HepG2 (cell line): Measurements from ENCODE around the gene ANXA11. TPM values are rescaled to one million over a fixed set of nuclear protein-coding genes. Genes with fewer than 3 reads are reported as not detected.

ENCODE experiments used
- ATAC-seq: fragments of 200-7000 bp; cut with Tn5 transposase; 3 replicates; pipeline ENCODE4 v1.9.1; 2020; ENCODE audit warnings: mild to moderate bottlenecking, moderate library complexity
- BruUV-seq: library from RNA; stranded (reverse); fragments of 400-500 nt; replicated peaks from 2 replicates; lab custom pipeline; 2021; lab: Mats Ljungman, UMichigan
- CTCF ChIA-PET: fragments of 300-600 bp; formaldehyde crosslinking; extraction: SDS; loops from one replicate; lab custom pipeline; 2021; ENCODE audit warnings: low total read pairs, inconsistent platforms, low intra/inter-chr PET ratio; lab: Yijun Ruan, JAX
- POLR2A ChIA-PET: fragments of 350-600 bp; sonication (Branson Sonifier 250); formaldehyde crosslinking; loops from one replicate; lab custom pipeline; 2020; ENCODE audit warnings: antibody characterized with exemption, inconsistent platforms; lab: Yijun Ruan, JAX
- DNase-seq: peaks from one replicate; pipeline ENCODE4 v3.0.0-alpha.2; 2015; ENCODE audit warnings: low spot score
- FAIRE-seq: peaks from 3 replicates; lab custom pipeline; 2011; peaks lifted over from hg19 to GRCh38; lab: Jason Lieb, UNC
- H2AFZ ChIP-seq: one replicate; pipeline ENCODE4 v1.6.1; 2011; ENCODE audit warnings: low read length, inconsistent platforms
- H3K27ac ChIP-seq: fragments of 300-600 bp; 3 replicates; pipeline ENCODE4 v1.8.0; 2011; ENCODE audit warnings: mixed run types, mild to moderate bottlenecking, mixed read lengths, low read length, inconsistent platforms; ENCODE audit not compliant: insufficient read depth; ENCODE audit errors: extremely low read length
- H3K27me3 ChIP-seq, 2 experiments: fragments of 200-600 bp in 1 of 2; 2 replicates in 1 of 2; 3 replicates in 1 of 2; pipeline versions ENCODE4 v1.6.0 to v1.8.0; 2011; ENCODE audit warnings: low read length in 2 of 2, mild to moderate bottlenecking in 2 of 2, moderate library complexity in 2 of 2, inconsistent platforms in 1 of 2; ENCODE audit not compliant: insufficient read depth in 2 of 2, control insufficient read depth in 1 of 2
- H3K36me3 ChIP-seq, 2 experiments: fragments of 200-600 bp in 1 of 2; replicated peaks in 1 of 2; 2 replicates in 1 of 2; 3 replicates in 1 of 2; pipeline versions ENCODE4 v1.5.1 to v1.8.0; 2011; ENCODE audit warnings: low read length in 2 of 2, inconsistent platforms in 1 of 2; ENCODE audit not compliant: insufficient read depth in 2 of 2, control insufficient read depth in 1 of 2
- H3K4me1 ChIP-seq: 2 replicates; pipeline ENCODE4 v1.5.1; 2012; ENCODE audit warnings: low read length, inconsistent platforms; ENCODE audit not compliant: insufficient read depth
- H3K4me2 ChIP-seq: 2 replicates; pipeline ENCODE4 v1.6.0; 2011; ENCODE audit warnings: low read depth, low read length, inconsistent platforms
- H3K4me3 ChIP-seq, 3 experiments: fragments of 200-600 bp in 1 of 3; sonication (generic), shearing (Covaris generic) in 1 of 3; replicated peaks in 1 of 3; 2 replicates each; pipeline ENCODE4 v1.5.1; 2011 to 2016; ENCODE audit warnings: low read length in 3 of 3, inconsistent platforms in 2 of 3, low read depth in 2 of 3, mild to moderate bottlenecking in 2 of 3, control low read depth in 1 of 3, mixed read lengths in 1 of 3; ENCODE audit not compliant: insufficient read depth in 1 of 3
- H3K79me2 ChIP-seq: one replicate; pipeline ENCODE4 v1.6.1; 2011; ENCODE audit warnings: low read length, inconsistent platforms; ENCODE audit not compliant: insufficient read depth
- H3K9ac ChIP-seq: 2 replicates; pipeline ENCODE4 v1.6.0; 2011; ENCODE audit warnings: mild to moderate bottlenecking, low read depth, low read length, inconsistent platforms; ENCODE audit not compliant: insufficient read depth
- H3K9me3 ChIP-seq: 2 replicates; pipeline ENCODE4 v1.5.1; 2012; ENCODE audit warnings: mild to moderate bottlenecking, low read length
- H4K20me1 ChIP-seq: 2 replicates; pipeline ENCODE4 v1.6.0; 2011; ENCODE audit warnings: inconsistent platforms, mild to moderate bottlenecking, low read length, moderate library complexity; ENCODE audit not compliant: insufficient read depth
- MIXL1 ChIP-seq: IDR thresholded peaks from 2 replicates; pipeline ENCODE4 v1.6.1; 2016
- NFE2 ChIP-seq: sonication (generic); formaldehyde crosslinking; IDR thresholded peaks from 2 replicates; pipeline ENCODE4 v1.4.0; 2020; ENCODE audit warnings: missing genetic modification reagents
- NFIC ChIP-seq: IDR thresholded peaks from 2 replicates; pipeline ENCODE4 v1.6.1; 2012; ENCODE audit warnings: mild to moderate bottlenecking, low read length, inconsistent platforms
- SOX13 ChIP-seq, 3 experiments: fragments of 450-650 bp in 1 of 3; sonication (generic) in 1 of 3; formaldehyde crosslinking in 1 of 3; IDR thresholded peaks in 2 of 3; conservative IDR thresholded peaks in 1 of 3; 2 replicates each; pipeline versions ENCODE4 v1.5.0 to v1.6.1; 2016 to 2020; ENCODE audit warnings: antibody characterized with exemption in 1 of 3, mild to moderate bottlenecking in 1 of 3, missing compliant biosample characterization in 1 of 3, missing genetic modification reagents in 1 of 3, moderate library complexity in 1 of 3
- ZNF841 ChIP-seq: sonication (generic); formaldehyde crosslinking; IDR thresholded peaks from 2 replicates; pipeline ENCODE4 v1.8.1; 2023; ENCODE audit warnings: missing genetic modification reagents, borderline replicate concordance
- WGBS: methylation state at CpG from one replicate; pipeline ENCODE4 v1.1.6; 2017; ENCODE audit warnings: low lambda C conversion rate; 5-methylcytosine and 5-hydroxymethylcytosine counted together
- in situ Hi-C: cut with HindIII; loops from 2 replicates; pipeline ENCODE4 v1.10.0; 2017; ENCODE audit warnings: low pct_unique_long_range_greater_than_20kb; ENCODE audit not compliant: extremely low pct_ligation_motif_present
- intact Hi-C: fragments of 100-400 bp; cut with micrococcal nuclease; formaldehyde crosslinking; loops from one replicate; pipeline ENCODE4 v1.10.0; 2022; ENCODE audit not compliant: unreplicated experiment
- polyA plus RNA-seq, 8 experiments: library from polyadenylated mRNA; depleted of rRNA in 3 of 8; stranded (reverse) in 7 of 8; unstranded in 1 of 8; fragments of >200 nt; fragmentation: Illumina TruSeq in 4 of 8; extraction: Trizol in 4 of 8; gene quantifications; 2 replicates each; pipeline versions ENCODE4 v1.2.1 to v1.2.3, GENCODE V29; 2011 to 2016; ENCODE audit warnings: low read depth in 4 of 8, missing spikeins in 1 of 8, mixed read lengths in 1 of 8; ENCODE audit not compliant: insufficient read depth in 1 of 8
- total RNA-seq, 5 experiments: library from RNA; depleted of rRNA; stranded (reverse); fragments of >200 nt; fragmentation: Illumina TruSeq; extraction: Trizol; gene quantifications; 2 replicates each; pipeline ENCODE4 v1.2.3, GENCODE V29; 2016; ENCODE audit warnings: low read depth in 1 of 5
- TF ChIP-seq, protein P1 (sequence below): sonication (generic); formaldehyde crosslinking; IDR thresholded peaks from 2 replicates; pipeline ENCODE4 v1.4.0; 2020; ENCODE audit warnings: missing genetic modification reagents, borderline replicate concordance
- TF ChIP-seq, protein P2 (sequence below), 2 experiments: sonication (generic) in 1 of 2; formaldehyde crosslinking in 1 of 2; IDR thresholded peaks; 2 replicates each; pipeline versions ENCODE4 v1.6.1 to v1.9.0; 2014 to 2022; ENCODE audit warnings: antibody characterized with exemption in 1 of 2, borderline replicate concordance in 1 of 2, inconsistent platforms in 1 of 2, low read depth in 1 of 2, missing genetic modification reagents in 1 of 2

The ANXA11 gene
- total and polyA plus RNA-seq, 2 of the 13 experiments (the other 11 are each of a cell fraction or from before 2014, with no cell fraction given): 30.6 to 51.5 TPM

DNA sequence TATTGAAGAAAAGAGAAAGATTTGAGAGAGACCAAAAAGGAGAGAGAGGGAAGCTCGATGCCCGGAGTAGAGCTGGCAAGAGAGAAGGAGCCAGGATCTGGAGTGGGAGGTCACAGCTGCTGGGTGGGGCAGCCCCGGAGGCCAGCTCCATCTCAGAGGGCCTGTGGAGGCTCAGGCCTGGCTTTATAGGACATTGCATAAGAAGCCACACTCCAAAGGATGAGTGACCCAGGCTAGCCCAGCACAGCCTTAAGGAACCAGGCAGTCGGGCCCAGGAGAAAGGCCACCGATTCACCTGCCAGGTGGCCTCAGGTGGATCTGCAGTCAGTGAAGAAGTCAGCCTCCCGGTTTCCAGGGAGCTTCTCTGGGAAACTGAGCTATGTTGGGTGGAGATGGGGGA lies 72.1 kb downstream of the ANXA11 start:
- Histone ChIP-seq H3K9me3 (no peaks in the 10 kb centered on the region), H3K4me3 (no peak overlapping the region), H3K4me2 (0 out of 2 replicates have a peak overlapping the region, but pooled peaks have one; percentile 57), H4K20me1 (no peaks in the 10 kb centered on the region), H3K27ac (no peak overlapping the region), H3K79me2 (no peaks in the 10 kb centered on the region), H2AFZ (no peak overlapping the region), H3K27me3 (peaks cover 9 to 30% of the 10 kb centered on the region in 2 experiments), H3K36me3 (no peaks in the 10 kb centered on the region), H3K4me1 (0 out of 2 replicates have a peak, but pooled peaks cover 5% of the 10 kb centered on the region), H3K9ac (no peak overlapping the region)
- ChIA-PET POLR2A (no interaction called here), CTCF (no interaction called here)
- in situ Hi-C loops: no loop called here
- BruUV-seq: no TSS peak
- ATAC-seq (no peak), DNase-seq (no peak), FAIRE-seq (no peak)
- WGBS: 21% methylated on average over 6 of the region's 6 CpGs
- intact Hi-C loops: no loop called here
- TF ChIP-seq MIXL1 (CRISPR knock-in tag): no peak
- TF ChIP-seq NFE2: no peak
- no peak for TF ChIP-seq SOX13 (IDR thresholded peaks at IDR 0.05)
- TF ChIP-seq SOX13 (CRISPR knock-in tag; conservative IDR thresholded peaks at IDR 0.05 in 1 of 2, IDR thresholded peaks at IDR 0.05 in 1 of 2): no peak
- TF ChIP-seq, protein P1, sequence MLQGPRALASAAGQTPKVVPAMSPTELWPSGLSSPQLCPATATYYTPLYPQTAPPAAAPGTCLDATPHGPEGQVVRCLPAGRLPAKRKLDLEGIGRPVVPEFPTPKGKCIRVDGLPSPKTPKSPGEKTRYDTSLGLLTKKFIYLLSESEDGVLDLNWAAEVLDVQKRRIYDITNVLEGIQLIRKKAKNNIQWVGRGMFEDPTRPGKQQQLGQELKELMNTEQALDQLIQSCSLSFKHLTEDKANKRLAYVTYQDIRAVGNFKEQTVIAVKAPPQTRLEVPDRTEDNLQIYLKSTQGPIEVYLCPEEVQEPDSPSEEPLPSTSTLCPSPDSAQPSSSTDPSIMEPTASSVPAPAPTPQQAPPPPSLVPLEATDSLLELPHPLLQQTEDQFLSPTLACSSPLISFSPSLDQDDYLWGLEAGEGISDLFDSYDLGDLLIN (CRISPR knock-in tag): no peak
- TF ChIP-seq, protein P2, sequence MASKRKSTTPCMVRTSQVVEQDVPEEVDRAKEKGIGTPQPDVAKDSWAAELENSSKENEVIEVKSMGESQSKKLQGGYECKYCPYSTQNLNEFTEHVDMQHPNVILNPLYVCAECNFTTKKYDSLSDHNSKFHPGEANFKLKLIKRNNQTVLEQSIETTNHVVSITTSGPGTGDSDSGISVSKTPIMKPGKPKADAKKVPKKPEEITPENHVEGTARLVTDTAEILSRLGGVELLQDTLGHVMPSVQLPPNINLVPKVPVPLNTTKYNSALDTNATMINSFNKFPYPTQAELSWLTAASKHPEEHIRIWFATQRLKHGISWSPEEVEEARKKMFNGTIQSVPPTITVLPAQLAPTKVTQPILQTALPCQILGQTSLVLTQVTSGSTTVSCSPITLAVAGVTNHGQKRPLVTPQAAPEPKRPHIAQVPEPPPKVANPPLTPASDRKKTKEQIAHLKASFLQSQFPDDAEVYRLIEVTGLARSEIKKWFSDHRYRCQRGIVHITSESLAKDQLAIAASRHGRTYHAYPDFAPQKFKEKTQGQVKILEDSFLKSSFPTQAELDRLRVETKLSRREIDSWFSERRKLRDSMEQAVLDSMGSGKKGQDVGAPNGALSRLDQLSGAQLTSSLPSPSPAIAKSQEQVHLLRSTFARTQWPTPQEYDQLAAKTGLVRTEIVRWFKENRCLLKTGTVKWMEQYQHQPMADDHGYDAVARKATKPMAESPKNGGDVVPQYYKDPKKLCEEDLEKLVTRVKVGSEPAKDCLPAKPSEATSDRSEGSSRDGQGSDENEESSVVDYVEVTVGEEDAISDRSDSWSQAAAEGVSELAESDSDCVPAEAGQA (IDR thresholded peaks at IDR 0.05; ENCODE audit: low read depth): no peak
- TF ChIP-seq, protein P2 (CRISPR knock-in tag; IDR thresholded peaks at IDR 0.05; ENCODE audit: borderline replicate concordance): no peak
- no peak for TF ChIP-seq ZNF841 (CRISPR knock-in tag)
- TF ChIP-seq NFIC: no peak
